Testis (tissue), 2 donors: ENCODE results near the gene CACNB4.

ENCODE experiments used
- POLR2A ChIP-seq: fragments of 450-650 bp; IDR thresholded peaks from one replicate; pipeline ENCODE4 v1.6.1; 2017; ENCODE audit warnings: antibody characterized with exemption, mild to moderate bottlenecking, moderate library complexity
- TF ChIP-seq, protein P1 (sequence below), 3 experiments: fragments of 450-650 bp in 2 of 3; fragments of 200-600 bp in 1 of 3; sonication (generic) in 1 of 3; IDR thresholded peaks; one replicate each; pipeline ENCODE4 v1.5.1; 2016 to 2019; ENCODE audit warnings: antibody characterized with exemption in 3 of 3, mild to moderate bottlenecking in 2 of 3, moderate library complexity in 1 of 3

- TF ChIP-seq POLR2A = no peak
- TF ChIP-seq, protein P1, sequence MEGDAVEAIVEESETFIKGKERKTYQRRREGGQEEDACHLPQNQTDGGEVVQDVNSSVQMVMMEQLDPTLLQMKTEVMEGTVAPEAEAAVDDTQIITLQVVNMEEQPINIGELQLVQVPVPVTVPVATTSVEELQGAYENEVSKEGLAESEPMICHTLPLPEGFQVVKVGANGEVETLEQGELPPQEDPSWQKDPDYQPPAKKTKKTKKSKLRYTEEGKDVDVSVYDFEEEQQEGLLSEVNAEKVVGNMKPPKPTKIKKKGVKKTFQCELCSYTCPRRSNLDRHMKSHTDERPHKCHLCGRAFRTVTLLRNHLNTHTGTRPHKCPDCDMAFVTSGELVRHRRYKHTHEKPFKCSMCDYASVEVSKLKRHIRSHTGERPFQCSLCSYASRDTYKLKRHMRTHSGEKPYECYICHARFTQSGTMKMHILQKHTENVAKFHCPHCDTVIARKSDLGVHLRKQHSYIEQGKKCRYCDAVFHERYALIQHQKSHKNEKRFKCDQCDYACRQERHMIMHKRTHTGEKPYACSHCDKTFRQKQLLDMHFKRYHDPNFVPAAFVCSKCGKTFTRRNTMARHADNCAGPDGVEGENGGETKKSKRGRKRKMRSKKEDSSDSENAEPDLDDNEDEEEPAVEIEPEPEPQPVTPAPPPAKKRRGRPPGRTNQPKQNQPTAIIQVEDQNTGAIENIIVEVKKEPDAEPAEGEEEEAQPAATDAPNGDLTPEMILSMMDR (IDR thresholded peaks at IDR 0.05) = no peak
Observed at GRCh38 chr2:151802315-151802714, 296.5 kb downstream of the CACNB4 start.
